Measurements from ENCODE around the gene TMEM138.

The TMEM138 gene

DNA sequence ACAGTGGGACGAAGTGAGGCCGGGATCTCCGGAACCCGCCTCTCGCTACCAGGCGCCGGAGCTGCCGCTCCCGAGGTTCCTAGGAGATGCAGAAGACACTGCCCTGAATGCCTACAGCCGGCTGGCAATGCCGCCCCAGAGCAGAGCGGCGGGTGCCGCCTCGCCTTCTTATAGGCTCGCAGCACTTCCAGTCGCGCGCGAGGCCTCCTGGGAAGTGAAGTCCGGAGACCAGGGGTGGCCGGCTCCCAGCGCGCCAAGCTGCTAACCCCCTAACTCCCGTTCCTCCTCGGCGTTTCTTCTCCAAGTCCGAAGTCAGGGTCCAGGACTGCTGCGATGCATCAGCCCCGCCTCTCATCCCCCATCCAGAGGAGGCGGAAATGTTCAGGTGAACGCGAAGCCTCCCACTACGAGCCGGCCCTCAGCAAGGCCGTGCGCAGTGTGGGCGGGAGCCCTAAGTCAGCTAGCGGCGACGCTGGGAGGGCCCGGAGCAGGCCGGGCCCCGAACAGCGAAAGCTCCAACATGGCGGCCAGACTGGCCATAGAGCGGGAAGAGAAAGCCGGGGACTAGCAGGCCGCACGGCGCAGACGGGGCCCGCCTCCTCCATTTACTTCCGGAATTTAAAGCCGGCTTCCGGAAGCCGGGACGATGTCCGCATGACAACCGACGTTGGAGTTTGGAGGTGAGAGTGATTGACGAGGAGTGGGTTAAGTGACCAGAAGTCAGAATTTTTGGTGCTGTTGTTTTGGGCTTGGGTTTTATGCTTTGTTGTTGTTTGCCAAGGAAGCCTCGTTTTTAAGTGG, at the start of gene TMEM138, which contains the start of gene CYB561A3:
TMEM138 (plus strand) TSS at position 634 of the 801 bp plus-strand sequence. CDS start 2,017 bp downstream, outside the sequence.
CYB561A3 (minus strand) TSS at position 142 of the 801 bp plus-strand sequence. CDS start 5,169 bp downstream, outside the sequence.
- Histone ChIP-seq H3K27ac (peak within 1 kb of the TSS; percentile 99), H3K4me2 (peak within 1 kb of the TSS; percentile 94), H3K4me1 (peaks cover 56% of the 10 kb centered on the region), H3K9ac (peak within 1 kb of the TSS; percentile 99), H4K20me1 (no peaks in the 10 kb centered on the region), H3K4me3 (peak within 1 kb of the TSS; percentile 82), H3K27me3 (no peaks in the 10 kb centered on the region), H3K9me3 (no peaks in the 10 kb centered on the region), H3K36me3 (peaks cover 36% of the 10 kb centered on the region)
- TF ChIP-seq Cebpa-rat (IDR thresholded peaks at IDR 0.05), result no peak

DNA sequence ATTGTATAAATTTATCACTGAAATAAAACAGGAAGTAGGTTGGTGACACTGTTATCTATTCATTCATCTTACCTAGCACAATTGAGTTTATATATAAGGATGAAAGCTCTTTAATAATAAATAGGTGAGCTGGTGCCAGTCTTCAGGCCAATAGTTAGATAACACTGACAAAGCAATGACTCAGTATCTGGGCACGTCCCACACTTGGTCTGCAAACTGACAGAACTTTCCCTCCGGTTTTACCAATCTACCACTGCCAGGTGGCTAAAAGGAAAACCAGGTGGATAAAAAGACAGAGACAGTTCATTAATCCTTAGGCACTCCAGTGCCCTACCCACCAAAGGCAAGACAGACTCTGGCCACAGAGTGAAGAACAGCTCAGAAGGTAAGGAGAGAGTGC, 46.9 kb upstream of the TMEM138 start:
- Histone ChIP-seq H3K9ac (no peak overlapping the region), H3K27ac (no peak overlapping the region), H3K4me1 (no peaks in the 10 kb centered on the region), H3K27me3 (no peaks in the 10 kb centered on the region), H3K4me3 (no peak overlapping the region), H3K36me3 (peaks cover 98% of the 10 kb centered on the region), H3K4me2 (no peak overlapping the region), H4K20me1 (peaks cover 19% of the 10 kb centered on the region), H3K9me3 (no peaks in the 10 kb centered on the region)
- TF ChIP-seq Cebpa-rat (IDR thresholded peaks at IDR 0.05), result no peak

GRCh38 chr11:61325649-61326414, 36.3 kb upstream of the TMEM138 start:
- H4K20me1 ChIP-seq, result peaks cover 73% of the 10 kb centered on the region
- no peaks in the 10 kb centered on the region for H3K27me3 ChIP-seq
- no peak overlapping the region for H3K4me3 ChIP-seq
- H3K4me1 ChIP-seq, result peaks cover 3% of the 10 kb centered on the region
- H3K36me3 ChIP-seq, result peaks cover 100% of the 10 kb centered on the region
- no peaks in the 10 kb centered on the region for H3K9me3 ChIP-seq
- TF ChIP-seq Cebpa-rat (IDR thresholded peaks at IDR 0.05), result no peak
- no peak overlapping the region for H3K9ac ChIP-seq
- no peak overlapping the region for H3K27ac ChIP-seq
- H3K4me2 ChIP-seq, result no peak overlapping the region

DNA sequence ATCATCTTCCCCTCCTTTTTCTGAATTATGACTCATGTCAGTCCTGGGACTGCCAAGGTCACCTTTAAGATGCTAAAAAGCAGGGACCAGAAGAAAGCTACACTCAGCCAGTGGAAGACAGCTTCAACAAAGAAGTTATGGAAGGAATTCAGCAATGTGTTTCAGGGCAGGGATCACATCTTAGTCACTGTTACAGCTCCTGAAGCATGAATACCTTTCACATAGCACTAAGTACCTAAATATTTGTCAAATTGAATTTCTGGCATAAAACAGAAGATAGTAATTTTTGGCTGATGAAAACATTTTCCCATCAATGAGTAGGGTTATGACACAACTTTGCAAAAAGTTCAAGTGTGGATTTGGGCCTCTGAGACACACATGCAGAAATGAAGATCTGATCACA, 34.5 kb upstream of the TMEM138 start:
- peaks cover 85% of the 10 kb centered on the region for H3K36me3 ChIP-seq
- no peak for TF ChIP-seq Cebpa-rat (IDR thresholded peaks at IDR 0.05)
- peaks cover 91% of the 10 kb centered on the region for H4K20me1 ChIP-seq
- H3K9ac ChIP-seq, result no peak overlapping the region
- no peaks in the 10 kb centered on the region for H3K27me3 ChIP-seq
- no peaks in the 10 kb centered on the region for H3K9me3 ChIP-seq
- H3K27ac ChIP-seq, result no peak overlapping the region
- H3K4me2 ChIP-seq, result no peak overlapping the region
- peaks cover 17% of the 10 kb centered on the region for H3K4me1 ChIP-seq
- no peak overlapping the region for H3K4me3 ChIP-seq

DNA sequence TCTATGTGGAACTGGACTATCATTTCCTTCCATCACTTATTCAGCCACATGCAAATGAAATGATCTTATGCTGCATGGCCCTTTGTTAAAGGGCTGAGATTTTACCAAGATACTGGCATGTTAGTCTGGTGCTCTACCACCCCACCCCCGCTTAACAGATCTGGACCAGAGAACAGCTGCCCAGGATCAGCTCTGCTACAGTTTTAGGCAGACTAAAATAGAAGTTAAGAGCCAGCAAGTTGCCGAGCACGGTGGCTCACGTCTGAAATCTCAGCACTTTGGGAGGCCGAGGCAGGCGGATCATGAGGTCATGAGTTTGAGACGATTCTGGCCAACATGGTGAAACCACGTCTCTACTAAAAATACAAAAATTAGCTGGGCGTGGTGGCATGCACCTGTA, 33.8 kb upstream of the TMEM138 start:
- no peak overlapping the region for H3K27ac ChIP-seq
- no peak overlapping the region for H3K4me3 ChIP-seq
- peaks cover 17% of the 10 kb centered on the region for H3K4me1 ChIP-seq
- H3K9ac ChIP-seq, result no peak overlapping the region
- no peak for TF ChIP-seq Cebpa-rat (IDR thresholded peaks at IDR 0.05)
- no peaks in the 10 kb centered on the region for H3K27me3 ChIP-seq
- no peak overlapping the region for H3K4me2 ChIP-seq
- H4K20me1 ChIP-seq, result peaks cover 91% of the 10 kb centered on the region
- H3K9me3 ChIP-seq, result no peaks in the 10 kb centered on the region
- peaks cover 78% of the 10 kb centered on the region for H3K36me3 ChIP-seq

DNA sequence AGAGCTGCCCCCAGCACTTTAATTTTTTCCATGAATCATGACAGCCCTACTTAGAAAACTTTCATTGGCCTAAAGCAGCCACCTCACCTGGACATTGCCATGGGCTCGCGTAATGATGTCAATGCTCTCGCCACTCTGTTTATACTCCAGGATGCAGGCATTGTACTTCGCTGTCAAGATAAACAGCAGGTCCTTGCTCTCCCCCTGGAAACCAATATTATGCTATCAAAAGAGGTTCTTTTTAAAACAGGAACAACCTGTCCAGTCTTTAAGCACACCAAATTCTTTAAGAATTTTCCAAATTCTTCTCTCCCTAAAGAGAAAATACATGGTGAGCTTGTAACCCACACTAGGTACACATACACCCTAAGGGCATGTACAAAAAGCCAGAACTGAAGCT, 32.3 kb upstream of the TMEM138 start:
- Histone ChIP-seq H3K27me3 (no peaks in the 10 kb centered on the region), H3K4me3 (no peak overlapping the region), H3K4me2 (no peak overlapping the region), H3K9me3 (no peaks in the 10 kb centered on the region), H3K36me3 (peaks cover 63% of the 10 kb centered on the region), H3K27ac (no peak overlapping the region), H3K4me1 (peaks cover 31% of the 10 kb centered on the region), H3K9ac (no peak overlapping the region), H4K20me1 (peaks cover 78% of the 10 kb centered on the region)
- no peak for TF ChIP-seq Cebpa-rat (IDR thresholded peaks at IDR 0.05)

DNA sequence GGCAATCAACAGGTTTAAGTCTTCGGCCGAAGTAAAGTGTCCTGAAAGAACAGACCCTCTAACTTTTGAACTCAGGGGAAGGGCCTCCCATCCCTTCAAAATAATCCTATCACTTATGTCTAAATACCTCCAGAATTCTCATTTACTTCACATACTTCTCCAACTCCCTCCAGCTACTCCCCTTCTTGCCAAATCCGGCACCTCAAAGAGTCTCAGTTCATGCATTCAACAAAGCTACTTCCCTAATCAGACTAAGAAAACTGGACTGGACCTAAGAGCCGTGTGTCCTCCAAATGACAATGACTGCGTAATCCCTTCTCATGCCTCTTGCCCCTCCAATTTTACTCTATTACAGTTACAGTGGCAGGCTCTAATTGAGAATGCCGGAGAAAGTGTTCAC, 30.5 kb upstream of the TMEM138 start:
- Histone ChIP-seq H3K4me2 (peak overlapping the region; percentile 85), H3K27me3 (no peaks in the 10 kb centered on the region), H3K9ac (peak overlapping the region; percentile 97), H3K4me1 (peaks cover 48% of the 10 kb centered on the region), H3K9me3 (no peaks in the 10 kb centered on the region), H3K27ac (no peak overlapping the region; the same call in 1 of the 2 replicates), H3K36me3 (peaks cover 45% of the 10 kb centered on the region), H4K20me1 (peaks cover 60% of the 10 kb centered on the region), H3K4me3 (peak overlapping the region; percentile 91)
- no peak for TF ChIP-seq Cebpa-rat (IDR thresholded peaks at IDR 0.05)

GRCh38 chr11:61332281-61332796, 29.8 kb upstream of the TMEM138 start:
- Histone ChIP-seq H3K36me3 (peaks cover 39% of the 10 kb centered on the region), H4K20me1 (peaks cover 53% of the 10 kb centered on the region), H3K27me3 (no peaks in the 10 kb centered on the region), H3K4me1 (peaks cover 51% of the 10 kb centered on the region), H3K27ac (peak overlapping the region; percentile 95), H3K9ac (peak overlapping the region; percentile 97), H3K9me3 (no peaks in the 10 kb centered on the region), H3K4me2 (peak overlapping the region; percentile 85), H3K4me3 (peak overlapping the region; percentile 91)
- no peak for TF ChIP-seq Cebpa-rat (IDR thresholded peaks at IDR 0.05)

DNA sequence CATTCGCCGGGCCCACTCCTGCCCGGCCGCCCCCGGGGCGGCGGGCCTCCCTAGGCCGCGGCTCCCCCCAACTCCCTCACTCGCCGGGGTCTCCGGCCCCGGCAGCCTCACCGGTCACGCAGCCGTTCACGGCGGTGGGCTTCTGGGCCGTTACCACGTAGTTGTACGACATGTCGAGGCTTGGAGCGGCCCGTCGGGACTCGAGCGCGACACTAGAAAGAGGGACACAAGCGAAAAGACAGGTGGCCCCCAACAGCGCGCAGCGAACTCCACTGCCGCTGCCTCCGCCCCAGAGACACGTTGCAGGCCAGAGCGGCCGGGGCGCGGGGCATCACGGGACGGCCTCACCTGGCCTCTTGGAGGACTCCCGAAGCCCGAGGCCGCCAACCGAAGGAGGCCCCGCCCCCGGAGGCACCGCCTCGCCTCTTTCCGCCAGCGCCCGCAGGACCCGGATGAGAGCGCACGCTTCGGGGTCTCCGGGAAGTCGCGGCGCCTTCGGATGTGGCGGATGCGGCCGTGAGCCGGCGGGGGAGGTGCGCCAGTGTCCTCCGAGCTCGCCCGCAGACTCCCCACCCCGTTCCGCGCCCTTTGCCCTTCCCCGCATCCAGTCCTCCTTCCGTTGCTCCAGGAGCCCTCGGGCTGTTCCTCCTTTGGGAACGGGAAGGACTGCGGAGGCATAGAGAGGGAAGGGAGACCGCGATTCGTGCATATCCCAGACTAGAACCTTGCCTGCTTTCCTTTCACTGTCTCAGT, 29.2 kb upstream of the TMEM138 start, which contains the start of the genes DDB1 and TKFC:
DDB1 (minus strand) TSS at position 309 of the 753 bp plus-strand sequence; CDS start at position 172, 137 bp downstream.
TKFC (plus strand) TSS at position 432 of the 753 bp plus-strand sequence. CDS start 1,501 bp downstream, outside the sequence.
- no peak for TF ChIP-seq Cebpa-rat (IDR thresholded peaks at IDR 0.05)
- Histone ChIP-seq H3K36me3 (peaks cover 34% of the 10 kb centered on the region), H3K9ac (peak within 1 kb of the TSS; percentile 97), H4K20me1 (peaks cover 47% of the 10 kb centered on the region), H3K4me1 (peaks cover 51% of the 10 kb centered on the region), H3K4me3 (peak within 1 kb of the TSS; percentile 91), H3K9me3 (no peaks in the 10 kb centered on the region), H3K27me3 (no peaks in the 10 kb centered on the region), H3K27ac (peak within 1 kb of the TSS; percentile 95), H3K4me2 (peak within 1 kb of the TSS; percentile 85)
